ENCODE results near the gene P4HA3.

The P4HA3 gene

DNA sequence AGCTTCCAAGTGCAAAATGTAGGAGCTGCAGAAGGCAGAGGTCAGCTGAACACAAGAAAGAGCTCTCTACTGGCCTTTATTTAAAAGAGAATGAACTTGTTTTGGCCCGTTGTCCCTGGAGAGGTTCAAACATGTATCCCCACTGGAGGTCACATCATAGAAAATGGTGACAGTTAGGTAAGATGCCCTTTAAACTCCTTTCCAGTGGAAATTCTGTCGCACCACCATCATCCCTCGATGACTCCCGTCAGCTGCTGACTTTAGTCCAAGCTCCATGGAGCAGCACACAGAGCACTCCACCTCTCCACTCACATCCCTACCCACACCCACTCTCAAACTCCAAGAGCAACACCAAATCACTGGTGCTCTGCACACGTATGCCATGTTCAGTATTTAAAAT is 15.2 kb upstream of the P4HA3 start:
- no peak for ATAC-seq
- TF ChIP-seq POU6F1 (CRISPR knock-in tag; IDR thresholded peaks at IDR 0.05; ENCODE audit: borderline replicate concordance, low read depth) (no peak), ZNF565 (CRISPR knock-in tag; conservative IDR thresholded peaks at IDR 0.05; ENCODE audit: low read depth) (no peak), CSDC2 (CRISPR knock-in tag; IDR thresholded peaks at IDR 0.05) (no peak), PPARA (CRISPR knock-in tag; IDR thresholded peaks at IDR 0.05; ENCODE audit: borderline replicate concordance) (no peak), ZNF70 (CRISPR knock-in tag; IDR thresholded peaks at IDR 0.05) (no peak), ARNTL (CRISPR knock-in tag; IDR thresholded peaks at IDR 0.05; ENCODE audit: borderline replicate concordance, low read depth) (no peak), ZFP3 (CRISPR knock-in tag; IDR thresholded peaks at IDR 0.05) (no peak), TOX (CRISPR knock-in tag; IDR thresholded peaks at IDR 0.05; ENCODE audit: borderline replicate concordance) (no peak), ZNF8 (CRISPR knock-in tag; IDR thresholded peaks at IDR 0.05) (no peak), OSR1 (CRISPR knock-in tag; IDR thresholded peaks at IDR 0.05) (no peak), TCF4 (CRISPR knock-in tag; IDR thresholded peaks at IDR 0.05; ENCODE audit: borderline replicate concordance) (no peak), SNAI2 (CRISPR knock-in tag; IDR thresholded peaks at IDR 0.05) (no peak)
- TF ChIP-seq, protein P1, sequence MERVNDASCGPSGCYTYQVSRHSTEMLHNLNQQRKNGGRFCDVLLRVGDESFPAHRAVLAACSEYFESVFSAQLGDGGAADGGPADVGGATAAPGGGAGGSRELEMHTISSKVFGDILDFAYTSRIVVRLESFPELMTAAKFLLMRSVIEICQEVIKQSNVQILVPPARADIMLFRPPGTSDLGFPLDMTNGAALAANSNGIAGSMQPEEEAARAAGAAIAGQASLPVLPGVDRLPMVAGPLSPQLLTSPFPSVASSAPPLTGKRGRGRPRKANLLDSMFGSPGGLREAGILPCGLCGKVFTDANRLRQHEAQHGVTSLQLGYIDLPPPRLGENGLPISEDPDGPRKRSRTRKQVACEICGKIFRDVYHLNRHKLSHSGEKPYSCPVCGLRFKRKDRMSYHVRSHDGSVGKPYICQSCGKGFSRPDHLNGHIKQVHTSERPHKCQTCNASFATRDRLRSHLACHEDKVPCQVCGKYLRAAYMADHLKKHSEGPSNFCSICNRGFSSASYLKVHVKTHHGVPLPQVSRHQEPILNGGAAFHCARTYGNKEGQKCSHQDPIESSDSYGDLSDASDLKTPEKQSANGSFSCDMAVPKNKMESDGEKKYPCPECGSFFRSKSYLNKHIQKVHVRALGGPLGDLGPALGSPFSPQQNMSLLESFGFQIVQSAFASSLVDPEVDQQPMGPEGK (CRISPR knock-in tag; IDR thresholded peaks at IDR 0.05; ENCODE audit: borderline replicate concordance): no peak
- TF ChIP-seq, protein P2, sequence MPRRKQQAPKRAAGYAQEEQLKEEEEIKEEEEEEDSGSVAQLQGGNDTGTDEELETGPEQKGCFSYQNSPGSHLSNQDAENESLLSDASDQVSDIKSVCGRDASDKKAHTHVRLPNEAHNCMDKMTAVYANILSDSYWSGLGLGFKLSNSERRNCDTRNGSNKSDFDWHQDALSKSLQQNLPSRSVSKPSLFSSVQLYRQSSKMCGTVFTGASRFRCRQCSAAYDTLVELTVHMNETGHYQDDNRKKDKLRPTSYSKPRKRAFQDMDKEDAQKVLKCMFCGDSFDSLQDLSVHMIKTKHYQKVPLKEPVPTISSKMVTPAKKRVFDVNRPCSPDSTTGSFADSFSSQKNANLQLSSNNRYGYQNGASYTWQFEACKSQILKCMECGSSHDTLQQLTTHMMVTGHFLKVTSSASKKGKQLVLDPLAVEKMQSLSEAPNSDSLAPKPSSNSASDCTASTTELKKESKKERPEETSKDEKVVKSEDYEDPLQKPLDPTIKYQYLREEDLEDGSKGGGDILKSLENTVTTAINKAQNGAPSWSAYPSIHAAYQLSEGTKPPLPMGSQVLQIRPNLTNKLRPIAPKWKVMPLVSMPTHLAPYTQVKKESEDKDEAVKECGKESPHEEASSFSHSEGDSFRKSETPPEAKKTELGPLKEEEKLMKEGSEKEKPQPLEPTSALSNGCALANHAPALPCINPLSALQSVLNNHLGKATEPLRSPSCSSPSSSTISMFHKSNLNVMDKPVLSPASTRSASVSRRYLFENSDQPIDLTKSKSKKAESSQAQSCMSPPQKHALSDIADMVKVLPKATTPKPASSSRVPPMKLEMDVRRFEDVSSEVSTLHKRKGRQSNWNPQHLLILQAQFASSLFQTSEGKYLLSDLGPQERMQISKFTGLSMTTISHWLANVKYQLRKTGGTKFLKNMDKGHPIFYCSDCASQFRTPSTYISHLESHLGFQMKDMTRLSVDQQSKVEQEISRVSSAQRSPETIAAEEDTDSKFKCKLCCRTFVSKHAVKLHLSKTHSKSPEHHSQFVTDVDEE (CRISPR knock-in tag; IDR thresholded peaks at IDR 0.05): no peak
- TF ChIP-seq, protein P3, sequence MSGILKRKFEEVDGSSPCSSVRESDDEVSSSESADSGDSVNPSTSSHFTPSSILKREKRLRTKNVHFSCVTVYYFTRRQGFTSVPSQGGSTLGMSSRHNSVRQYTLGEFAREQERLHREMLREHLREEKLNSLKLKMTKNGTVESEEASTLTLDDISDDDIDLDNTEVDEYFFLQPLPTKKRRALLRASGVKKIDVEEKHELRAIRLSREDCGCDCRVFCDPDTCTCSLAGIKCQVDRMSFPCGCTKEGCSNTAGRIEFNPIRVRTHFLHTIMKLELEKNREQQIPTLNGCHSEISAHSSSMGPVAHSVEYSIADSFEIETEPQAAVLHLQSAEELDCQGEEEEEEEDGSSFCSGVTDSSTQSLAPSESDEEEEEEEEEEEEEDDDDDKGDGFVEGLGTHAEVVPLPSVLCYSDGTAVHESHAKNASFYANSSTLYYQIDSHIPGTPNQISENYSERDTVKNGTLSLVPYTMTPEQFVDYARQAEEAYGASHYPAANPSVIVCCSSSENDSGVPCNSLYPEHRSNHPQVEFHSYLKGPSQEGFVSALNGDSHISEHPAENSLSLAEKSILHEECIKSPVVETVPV (CRISPR knock-in tag; IDR thresholded peaks at IDR 0.05): no peak
- TF ChIP-seq, protein P4, sequence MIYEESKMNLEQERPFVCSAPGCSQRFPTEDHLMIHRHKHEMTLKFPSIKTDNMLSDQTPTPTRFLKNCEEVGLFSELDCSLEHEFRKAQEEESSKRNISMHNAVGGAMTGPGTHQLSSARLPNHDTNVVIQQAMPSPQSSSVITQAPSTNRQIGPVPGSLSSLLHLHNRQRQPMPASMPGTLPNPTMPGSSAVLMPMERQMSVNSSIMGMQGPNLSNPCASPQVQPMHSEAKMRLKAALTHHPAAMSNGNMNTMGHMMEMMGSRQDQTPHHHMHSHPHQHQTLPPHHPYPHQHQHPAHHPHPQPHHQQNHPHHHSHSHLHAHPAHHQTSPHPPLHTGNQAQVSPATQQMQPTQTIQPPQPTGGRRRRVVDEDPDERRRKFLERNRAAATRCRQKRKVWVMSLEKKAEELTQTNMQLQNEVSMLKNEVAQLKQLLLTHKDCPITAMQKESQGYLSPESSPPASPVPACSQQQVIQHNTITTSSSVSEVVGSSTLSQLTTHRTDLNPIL (CRISPR knock-in tag; IDR thresholded peaks at IDR 0.05; ENCODE audit: low read depth): no peak

DNA sequence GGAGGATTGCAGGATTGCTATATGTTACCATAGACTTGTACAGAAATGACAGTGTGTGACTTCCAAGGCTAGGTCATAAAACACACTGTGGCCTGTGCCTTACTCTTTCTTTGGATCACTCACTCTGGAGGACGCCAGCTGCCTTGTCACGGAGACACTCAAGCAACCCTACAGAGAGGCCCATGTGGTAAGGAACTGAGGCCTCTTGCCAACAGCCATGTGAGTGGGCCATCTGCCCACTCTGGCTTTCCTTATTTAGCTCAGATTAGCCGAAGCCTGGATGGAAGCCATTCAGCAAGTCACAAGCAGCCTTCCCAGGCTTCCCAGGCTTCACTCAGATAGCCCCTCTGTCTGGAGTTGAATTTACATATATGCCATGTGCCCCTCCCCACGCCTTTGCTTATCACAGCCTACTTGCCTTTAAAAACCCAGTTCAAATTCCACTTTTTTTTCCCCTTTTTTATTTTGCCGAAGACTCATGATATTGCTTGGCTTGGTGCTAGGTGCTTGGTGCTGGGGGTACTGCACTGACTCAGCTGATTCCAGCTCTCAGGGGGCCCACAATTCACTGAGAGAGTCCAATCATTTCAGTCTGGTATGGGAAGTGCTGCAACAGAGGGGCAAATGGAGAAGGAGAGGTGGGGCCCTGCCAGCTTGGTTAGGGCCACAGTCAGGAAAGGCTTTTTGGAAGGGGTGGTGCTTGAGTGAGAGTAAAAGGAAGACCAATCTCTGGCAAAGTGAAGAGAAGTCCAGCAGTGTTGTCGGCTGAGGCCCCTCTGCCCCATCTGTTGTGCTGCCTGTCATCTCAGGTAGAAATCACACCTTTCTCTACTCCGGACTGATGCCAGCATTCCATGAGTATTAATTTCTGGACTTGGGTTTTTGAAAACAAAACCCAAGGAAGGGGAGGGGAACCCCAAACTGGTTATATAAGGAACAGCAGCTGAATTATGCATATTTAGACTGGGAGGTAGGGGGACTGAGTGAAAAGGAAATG is 14.5 kb upstream of the P4HA3 start:
- ATAC-seq: peak; percentile 61
- TF ChIP-seq CSDC2 (CRISPR knock-in tag; IDR thresholded peaks at IDR 0.05) (no peak), GLIS3 (CRISPR knock-in tag; IDR thresholded peaks at IDR 0.05) (no peak), BACH2 (CRISPR knock-in tag; IDR thresholded peaks at IDR 0.05; ENCODE audit: borderline replicate concordance) (no peak), ZFP30 (CRISPR knock-in tag; IDR thresholded peaks at IDR 0.05) (no peak), ZFP3 (CRISPR knock-in tag; IDR thresholded peaks at IDR 0.05) (no peak), ISL1 (CRISPR knock-in tag; IDR thresholded peaks at IDR 0.05) (no peak), POU6F1 (CRISPR knock-in tag; IDR thresholded peaks at IDR 0.05; ENCODE audit: borderline replicate concordance, low read depth) (no peak), RARB (CRISPR knock-in tag; IDR thresholded peaks at IDR 0.05) (no peak), OSR1 (CRISPR knock-in tag; IDR thresholded peaks at IDR 0.05) (no peak), TCF4 (CRISPR knock-in tag; IDR thresholded peaks at IDR 0.05; ENCODE audit: borderline replicate concordance) (no peak), ZNF70 (CRISPR knock-in tag; IDR thresholded peaks at IDR 0.05) (no peak), ZNF8 (CRISPR knock-in tag; IDR thresholded peaks at IDR 0.05) (no peak), ZNF565 (CRISPR knock-in tag; conservative IDR thresholded peaks at IDR 0.05; ENCODE audit: low read depth) (no peak), ARNTL (CRISPR knock-in tag; IDR thresholded peaks at IDR 0.05; ENCODE audit: borderline replicate concordance, low read depth) (no peak)
- TF ChIP-seq, protein P1 (CRISPR knock-in tag; IDR thresholded peaks at IDR 0.05; ENCODE audit: borderline replicate concordance): no peak
- TF ChIP-seq, protein P4 (CRISPR knock-in tag; IDR thresholded peaks at IDR 0.05; ENCODE audit: low read depth): no peak
